HepG2 (cell line): ENCODE data around the gene KSR1. TPM values are rescaled to one million over a fixed set of nuclear protein-coding genes. Genes with fewer than 3 reads are reported as not detected.

ENCODE experiments used
- ATAC-seq: fragments of 200-7000 bp; cut with Tn5 transposase; 3 replicates; pipeline ENCODE4 v1.9.1; 2020; ENCODE audit warnings: mild to moderate bottlenecking, moderate library complexity
- BruUV-seq: library from RNA; stranded (reverse); fragments of 400-500 nt; replicated peaks from 2 replicates; lab custom pipeline; 2021; lab: Mats Ljungman, UMichigan
- CTCF ChIA-PET: fragments of 300-600 bp; formaldehyde crosslinking; extraction: SDS; loops from one replicate; lab custom pipeline; 2021; ENCODE audit warnings: low total read pairs, inconsistent platforms, low intra/inter-chr PET ratio; lab: Yijun Ruan, JAX
- POLR2A ChIA-PET: fragments of 350-600 bp; sonication (Branson Sonifier 250); formaldehyde crosslinking; loops from one replicate; lab custom pipeline; 2020; ENCODE audit warnings: antibody characterized with exemption, inconsistent platforms; lab: Yijun Ruan, JAX
- DNase-seq: peaks from one replicate; pipeline ENCODE4 v3.0.0-alpha.2; 2015; ENCODE audit warnings: low spot score
- FAIRE-seq: peaks from 3 replicates; lab custom pipeline; 2011; peaks lifted over from hg19 to GRCh38; lab: Jason Lieb, UNC
- H2AFZ ChIP-seq: one replicate; pipeline ENCODE4 v1.6.1; 2011; ENCODE audit warnings: low read length, inconsistent platforms
- H3K27ac ChIP-seq: fragments of 300-600 bp; 3 replicates; pipeline ENCODE4 v1.8.0; 2011; ENCODE audit warnings: mixed run types, mild to moderate bottlenecking, mixed read lengths, low read length, inconsistent platforms; ENCODE audit not compliant: insufficient read depth; ENCODE audit errors: extremely low read length
- H3K27me3 ChIP-seq, 2 experiments: fragments of 200-600 bp in 1 of 2; 2 replicates in 1 of 2; 3 replicates in 1 of 2; pipeline versions ENCODE4 v1.6.0 to v1.8.0; 2011; ENCODE audit warnings: low read length in 2 of 2, mild to moderate bottlenecking in 2 of 2, moderate library complexity in 2 of 2, inconsistent platforms in 1 of 2; ENCODE audit not compliant: insufficient read depth in 2 of 2, control insufficient read depth in 1 of 2
- H3K36me3 ChIP-seq, 2 experiments: fragments of 200-600 bp in 1 of 2; replicated peaks in 1 of 2; 2 replicates in 1 of 2; 3 replicates in 1 of 2; pipeline versions ENCODE4 v1.5.1 to v1.8.0; 2011; ENCODE audit warnings: low read length in 2 of 2, inconsistent platforms in 1 of 2; ENCODE audit not compliant: insufficient read depth in 2 of 2, control insufficient read depth in 1 of 2
- H3K4me1 ChIP-seq: 2 replicates; pipeline ENCODE4 v1.5.1; 2012; ENCODE audit warnings: low read length, inconsistent platforms; ENCODE audit not compliant: insufficient read depth
- H3K4me2 ChIP-seq: 2 replicates; pipeline ENCODE4 v1.6.0; 2011; ENCODE audit warnings: low read depth, low read length, inconsistent platforms
- H3K4me3 ChIP-seq, 3 experiments: fragments of 200-600 bp in 1 of 3; sonication (generic), shearing (Covaris generic) in 1 of 3; replicated peaks in 1 of 3; 2 replicates each; pipeline ENCODE4 v1.5.1; 2011 to 2016; ENCODE audit warnings: low read length in 3 of 3, inconsistent platforms in 2 of 3, low read depth in 2 of 3, mild to moderate bottlenecking in 2 of 3, control low read depth in 1 of 3, mixed read lengths in 1 of 3; ENCODE audit not compliant: insufficient read depth in 1 of 3
- H3K79me2 ChIP-seq: one replicate; pipeline ENCODE4 v1.6.1; 2011; ENCODE audit warnings: low read length, inconsistent platforms; ENCODE audit not compliant: insufficient read depth
- H3K9ac ChIP-seq: 2 replicates; pipeline ENCODE4 v1.6.0; 2011; ENCODE audit warnings: mild to moderate bottlenecking, low read depth, low read length, inconsistent platforms; ENCODE audit not compliant: insufficient read depth
- H3K9me3 ChIP-seq: 2 replicates; pipeline ENCODE4 v1.5.1; 2012; ENCODE audit warnings: mild to moderate bottlenecking, low read length
- H4K20me1 ChIP-seq: 2 replicates; pipeline ENCODE4 v1.6.0; 2011; ENCODE audit warnings: inconsistent platforms, mild to moderate bottlenecking, low read length, moderate library complexity; ENCODE audit not compliant: insufficient read depth
- CERS6 ChIP-seq: sonication (generic); formaldehyde crosslinking; IDR thresholded peaks from 2 replicates; pipeline ENCODE4 v1.5.0; 2020; ENCODE audit warnings: missing genetic modification reagents
- FOXA3 ChIP-seq: IDR thresholded peaks from 2 replicates; pipeline ENCODE4 v1.6.1; 2016; ENCODE audit warnings: missing genetic modification reagents, missing compliant biosample characterization
- KLF9 ChIP-seq: IDR thresholded peaks from 2 replicates; pipeline ENCODE4 v1.6.1; 2016; ENCODE audit warnings: low read depth
- NFKBIZ ChIP-seq: IDR thresholded peaks from 2 replicates; pipeline ENCODE4 v1.6.1; 2018; ENCODE audit warnings: missing genetic modification reagents, missing compliant biosample characterization
- SCMH1 ChIP-seq: sonication (generic); formaldehyde crosslinking; IDR thresholded peaks from 2 replicates; pipeline ENCODE4 v1.9.0; 2021; ENCODE audit warnings: missing genetic modification reagents, mild to moderate bottlenecking, borderline replicate concordance
- ZNF567 ChIP-seq: sonication (generic); formaldehyde crosslinking; IDR thresholded peaks from 2 replicates; pipeline ENCODE4 v1.8.1; 2023; ENCODE audit warnings: mild to moderate bottlenecking, missing genetic modification reagents, borderline replicate concordance
- ZNF615 ChIP-seq: sonication (generic); formaldehyde crosslinking; IDR thresholded peaks from 2 replicates; pipeline ENCODE4 v1.5.0; 2020; ENCODE audit warnings: mild to moderate bottlenecking, missing genetic modification reagents, borderline replicate concordance
- WGBS: methylation state at CpG from one replicate; pipeline ENCODE4 v1.1.6; 2017; ENCODE audit warnings: low lambda C conversion rate; 5-methylcytosine and 5-hydroxymethylcytosine counted together
- in situ Hi-C: cut with HindIII; loops from 2 replicates; pipeline ENCODE4 v1.10.0; 2017; ENCODE audit warnings: low pct_unique_long_range_greater_than_20kb; ENCODE audit not compliant: extremely low pct_ligation_motif_present
- intact Hi-C: fragments of 100-400 bp; cut with micrococcal nuclease; formaldehyde crosslinking; loops from one replicate; pipeline ENCODE4 v1.10.0; 2022; ENCODE audit not compliant: unreplicated experiment
- polyA plus RNA-seq, 8 experiments: library from polyadenylated mRNA; depleted of rRNA in 3 of 8; stranded (reverse) in 7 of 8; unstranded in 1 of 8; fragments of >200 nt; fragmentation: Illumina TruSeq in 4 of 8; extraction: Trizol in 4 of 8; gene quantifications; 2 replicates each; pipeline versions ENCODE4 v1.2.1 to v1.2.3, GENCODE V29; 2011 to 2016; ENCODE audit warnings: low read depth in 4 of 8, missing spikeins in 1 of 8, mixed read lengths in 1 of 8; ENCODE audit not compliant: insufficient read depth in 1 of 8
- total RNA-seq, 5 experiments: library from RNA; depleted of rRNA; stranded (reverse); fragments of >200 nt; fragmentation: Illumina TruSeq; extraction: Trizol; gene quantifications; 2 replicates each; pipeline ENCODE4 v1.2.3, GENCODE V29; 2016; ENCODE audit warnings: low read depth in 1 of 5

The KSR1 gene
- total and polyA plus RNA-seq, 2 of the 13 experiments (the other 11 are each of a cell fraction or from before 2014, with no cell fraction given): 10.1 to 16.6 TPM

GRCh38 chr17:27548369-27548768, 92.1 kb downstream of the KSR1 start:
- intact Hi-C loops (no loop called here), in situ Hi-C loops (no loop called here)
- Histone ChIP-seq H3K9me3 (no peaks in the 10 kb centered on the region), H3K36me3 (no peaks in the 10 kb centered on the region; a peak in 2 of 5 replicates), H3K79me2 (peaks cover 4% of the 10 kb centered on the region), H3K27ac (no peak overlapping the region), H3K9ac (no peak overlapping the region), H2AFZ (no peak overlapping the region), H3K4me3 (no peak overlapping the region), H3K27me3 (no peaks in the 10 kb centered on the region), H3K4me1 (peaks cover 70% of the 10 kb centered on the region), H4K20me1 (no peaks in the 10 kb centered on the region), H3K4me2 (no peak overlapping the region)
- no TSS peak for BruUV-seq
- WGBS: 95% methylated on average over 7 of the region's 7 CpGs
- POLR2A ChIA-PET: interaction anchor here (0.8 to 1.6 kb wide), 3 partner anchors 8 to 16 kb away, joined by 3 to 12 read pairs (median 5); no protein-coding TSS in a partner anchor
- TF ChIP-seq FOXA3 (CRISPR knock-in tag): no peak
- FAIRE-seq: no peak
- ATAC-seq: no peak
- CTCF ChIA-PET: no interaction called here
- no peak for DNase-seq

- H3K27ac ChIP-seq: no peak overlapping the region
- H3K9ac ChIP-seq: no peak overlapping the region
- peaks cover 4% of the 10 kb centered on the region for H3K79me2 ChIP-seq
- in situ Hi-C loops: no loop called here
- no peaks in the 10 kb centered on the region; a peak in 2 of 5 replicates for H3K36me3 ChIP-seq
- POLR2A ChIA-PET: interaction anchor here (0.7 to 1.6 kb wide), 4 partner anchors 9 to 17 kb away, joined by 3 to 12 read pairs (median 4); no protein-coding TSS in a partner anchor
- no peak overlapping the region for H3K4me3 ChIP-seq
- no peaks in the 10 kb centered on the region for H3K9me3 ChIP-seq
- DNase-seq (no peak), FAIRE-seq (no peak), ATAC-seq (no peak)
- H3K4me1 ChIP-seq: peaks cover 79% of the 10 kb centered on the region
- intact Hi-C loops: no loop called here
- WGBS: 84% methylated on average over 7 of the region's 10 CpGs
- BruUV-seq: no TSS peak
- TF ChIP-seq CERS6: no peak
- TF ChIP-seq ZNF567 (CRISPR knock-in tag): no peak
- no peak for TF ChIP-seq ZNF615 (CRISPR knock-in tag)
- no peak for TF ChIP-seq NFKBIZ (CRISPR knock-in tag)
- TF ChIP-seq SCMH1 (CRISPR knock-in tag): no peak
- TF ChIP-seq KLF9 (CRISPR knock-in tag): no peak
- CTCF ChIA-PET: no interaction called here
- no peaks in the 10 kb centered on the region for H4K20me1 ChIP-seq
- H3K4me2 ChIP-seq: no peak overlapping the region
- no peak overlapping the region for H2AFZ ChIP-seq
- no peaks in the 10 kb centered on the region for H3K27me3 ChIP-seq
Measured at GRCh38 chr17:27549251-27549893, 93.1 kb downstream of the KSR1 start.
